Kidney tubule cell (primary cell): ENCODE results near the gene RPL13.
"Not testable (repeated sequence)": the region's sequence is repeated elsewhere in the genome, so short reads cannot be mapped to it uniquely, and the experiment has no call there.

Experiments used
- DNase-seq: peaks from one replicate; pipeline ENCODE4 v3.0.0-alpha.2; 2018; ENCODE audit warnings: low spot score

The RPL13 gene

DNA sequence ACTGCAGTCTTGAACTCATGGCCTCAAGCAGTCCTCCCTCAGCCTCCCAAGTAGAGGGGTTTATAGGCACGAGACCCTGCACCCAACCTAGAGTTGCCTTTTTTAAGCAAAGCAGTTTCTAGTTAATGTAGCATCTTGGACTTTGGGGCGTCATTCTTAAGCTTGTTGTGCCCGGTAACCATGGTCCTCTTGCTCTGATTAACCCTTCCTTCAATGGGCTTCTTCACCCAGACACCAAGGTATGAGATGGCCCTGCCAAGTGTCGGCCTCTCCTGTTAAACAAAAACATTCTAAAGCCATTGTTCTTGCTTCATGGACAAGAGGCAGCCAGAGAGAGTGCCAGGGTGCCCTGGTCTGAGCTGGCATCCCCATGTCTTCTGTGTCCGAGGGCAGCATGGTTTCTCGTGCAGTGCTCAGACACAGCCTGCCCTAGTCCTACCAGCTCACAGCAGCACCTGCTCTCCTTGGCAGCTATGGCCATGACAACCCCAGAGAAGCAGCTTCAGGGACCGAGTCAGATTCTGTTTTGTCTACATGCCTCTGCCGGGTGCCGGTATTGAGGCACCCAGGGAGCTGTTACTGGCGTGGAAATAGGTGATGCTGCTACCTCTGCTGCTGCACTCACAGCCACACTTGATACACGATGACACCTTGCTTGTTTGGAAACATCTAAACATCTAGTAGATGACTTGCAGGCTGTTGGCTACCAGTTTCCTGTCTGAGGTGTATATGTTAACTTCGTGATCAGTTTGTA lies 3.3 kb downstream of the RPL13 start:
- no peak for DNase-seq

DNA sequence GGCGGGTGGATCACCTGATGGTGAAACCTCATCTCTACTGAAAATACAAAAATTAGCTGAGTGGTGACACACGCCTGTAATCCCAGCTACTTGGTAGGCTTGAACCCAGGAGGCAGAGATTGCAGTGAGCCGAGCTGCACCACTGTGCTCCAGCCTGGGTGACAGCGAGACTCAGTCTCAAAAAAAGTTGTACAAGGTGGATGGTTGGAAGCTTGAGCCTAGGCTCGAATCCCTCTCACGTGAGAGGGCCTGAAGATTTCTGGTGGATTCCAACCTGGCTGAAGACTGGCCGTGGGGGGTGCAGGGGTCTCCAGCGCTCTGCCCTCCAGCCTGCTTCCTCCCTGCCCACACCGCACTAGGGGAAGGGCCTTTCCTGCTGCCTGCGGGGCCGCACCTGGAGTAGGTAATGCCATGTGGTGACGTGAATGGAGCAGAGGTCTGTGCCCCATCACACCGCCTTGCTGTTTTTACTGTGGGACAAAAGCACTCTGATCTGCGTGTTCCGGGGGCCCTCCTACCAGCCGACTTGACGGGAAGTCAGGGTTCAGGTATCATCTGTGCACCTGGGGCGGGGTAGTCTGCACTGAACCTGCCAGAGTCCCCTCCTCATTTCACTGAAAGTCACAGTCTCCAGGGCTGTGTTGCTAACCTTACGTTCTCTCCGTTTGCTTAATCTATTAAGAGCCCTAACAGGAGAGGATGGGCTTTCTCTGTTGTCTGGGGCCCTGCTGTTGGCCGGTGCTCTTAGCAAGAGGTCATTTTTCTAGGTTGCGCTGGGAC lies 4.2 kb downstream of the RPL13 start:
- no peak for DNase-seq

DNA sequence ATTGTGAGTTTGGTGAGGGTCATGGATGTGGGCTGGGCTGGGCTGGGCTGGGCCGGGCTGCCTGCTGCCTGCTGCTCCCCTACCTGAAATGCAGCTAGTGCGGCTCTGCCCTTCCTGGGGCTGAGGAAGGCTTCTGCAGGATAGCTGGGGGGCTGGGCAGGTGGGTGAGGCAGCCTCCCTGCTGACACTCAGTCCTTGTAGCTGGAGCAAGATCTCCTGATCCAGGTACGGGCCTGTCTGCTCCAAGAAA lies 4.7 kb downstream of the RPL13 start:
- no peak for DNase-seq

DNA sequence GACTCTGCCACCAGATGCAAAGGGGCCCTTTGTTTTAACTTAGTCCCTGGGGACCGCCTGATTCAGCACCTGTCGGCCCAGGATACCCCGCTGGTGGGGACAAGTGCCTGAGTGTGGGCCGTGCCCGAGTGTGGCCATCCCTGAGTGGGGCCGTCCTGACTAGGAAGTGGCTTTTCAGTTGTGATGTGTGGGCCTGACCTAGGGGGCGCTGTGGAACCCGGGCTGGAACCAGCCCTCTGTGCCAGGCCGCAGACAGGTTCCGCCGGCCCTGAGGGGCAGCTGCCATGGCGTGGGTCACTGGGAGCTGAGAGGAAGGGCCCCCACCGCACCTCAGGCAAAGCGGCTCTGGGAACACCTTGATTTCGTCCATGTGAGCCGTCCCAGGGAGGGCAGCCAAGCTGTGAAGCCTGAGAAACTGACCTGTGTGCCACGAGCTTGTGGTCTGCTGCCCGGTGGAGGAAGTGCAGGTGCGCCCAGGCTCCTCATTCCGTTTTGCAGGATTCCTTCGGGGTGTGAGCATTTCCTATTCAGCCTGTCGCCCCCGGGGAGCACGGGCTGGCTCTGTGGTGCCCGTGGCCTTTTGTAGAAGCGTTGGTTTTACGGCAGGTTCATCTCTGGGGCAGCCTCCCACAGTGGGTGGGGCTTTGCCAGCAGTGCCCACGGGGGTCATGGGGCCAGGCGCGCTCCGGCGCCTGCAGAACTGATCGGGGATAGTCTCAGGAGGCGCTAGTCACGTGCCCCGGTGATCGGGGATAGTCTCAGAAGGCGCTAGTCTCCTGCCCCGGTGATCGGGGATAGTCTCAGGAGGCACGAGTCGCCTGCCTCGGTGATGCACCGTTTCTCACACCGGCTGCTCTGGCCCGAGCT lies 5.3 kb downstream of the RPL13 start:
- DNase-seq = peak; percentile 80

DNA sequence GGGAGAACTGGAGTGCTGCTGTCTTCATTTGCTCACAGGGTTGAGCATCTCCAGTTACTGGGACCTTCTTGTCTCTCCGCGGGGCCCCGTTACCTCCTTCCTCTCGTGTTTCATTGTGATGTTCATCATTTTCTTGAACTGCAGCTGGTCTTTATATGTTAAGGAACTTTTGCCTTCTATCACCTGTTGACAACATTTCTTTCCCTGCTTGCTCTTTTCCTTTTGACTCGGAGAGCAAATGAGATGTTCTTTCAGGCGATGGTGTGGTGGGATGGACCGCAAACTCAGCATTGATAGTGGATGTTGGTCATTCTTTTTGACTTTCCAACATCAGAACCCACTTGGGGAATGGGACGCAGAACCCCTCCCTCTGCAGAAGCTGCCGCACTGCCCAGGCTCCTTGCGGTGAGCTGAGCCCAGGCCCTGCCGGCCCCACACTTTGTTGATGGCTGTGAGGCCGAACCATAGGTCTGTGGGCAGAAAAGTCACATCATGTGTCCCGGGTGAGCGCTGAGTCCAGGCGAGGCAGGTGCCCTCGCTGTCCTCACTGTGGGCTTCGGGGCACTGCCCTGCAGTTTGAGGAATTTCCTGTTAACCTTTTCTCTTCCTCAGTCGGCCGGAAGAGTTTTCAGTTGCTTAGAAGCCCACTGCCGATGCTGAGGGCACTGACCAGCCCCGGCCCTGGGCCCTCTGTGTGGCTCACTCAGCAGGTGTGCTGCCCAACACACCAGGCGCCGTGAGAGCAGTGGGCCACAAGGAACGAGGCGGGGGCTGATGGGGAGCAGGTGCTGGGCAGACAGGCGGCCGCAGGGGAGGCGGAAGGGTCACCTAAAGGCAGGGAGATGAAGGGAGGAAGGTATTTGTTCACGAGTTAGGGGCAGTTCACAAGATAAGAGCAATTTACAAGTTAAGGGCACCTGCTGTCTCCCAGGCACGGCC lies 7.4 kb downstream of the RPL13 start:
- no peak for DNase-seq

DNA sequence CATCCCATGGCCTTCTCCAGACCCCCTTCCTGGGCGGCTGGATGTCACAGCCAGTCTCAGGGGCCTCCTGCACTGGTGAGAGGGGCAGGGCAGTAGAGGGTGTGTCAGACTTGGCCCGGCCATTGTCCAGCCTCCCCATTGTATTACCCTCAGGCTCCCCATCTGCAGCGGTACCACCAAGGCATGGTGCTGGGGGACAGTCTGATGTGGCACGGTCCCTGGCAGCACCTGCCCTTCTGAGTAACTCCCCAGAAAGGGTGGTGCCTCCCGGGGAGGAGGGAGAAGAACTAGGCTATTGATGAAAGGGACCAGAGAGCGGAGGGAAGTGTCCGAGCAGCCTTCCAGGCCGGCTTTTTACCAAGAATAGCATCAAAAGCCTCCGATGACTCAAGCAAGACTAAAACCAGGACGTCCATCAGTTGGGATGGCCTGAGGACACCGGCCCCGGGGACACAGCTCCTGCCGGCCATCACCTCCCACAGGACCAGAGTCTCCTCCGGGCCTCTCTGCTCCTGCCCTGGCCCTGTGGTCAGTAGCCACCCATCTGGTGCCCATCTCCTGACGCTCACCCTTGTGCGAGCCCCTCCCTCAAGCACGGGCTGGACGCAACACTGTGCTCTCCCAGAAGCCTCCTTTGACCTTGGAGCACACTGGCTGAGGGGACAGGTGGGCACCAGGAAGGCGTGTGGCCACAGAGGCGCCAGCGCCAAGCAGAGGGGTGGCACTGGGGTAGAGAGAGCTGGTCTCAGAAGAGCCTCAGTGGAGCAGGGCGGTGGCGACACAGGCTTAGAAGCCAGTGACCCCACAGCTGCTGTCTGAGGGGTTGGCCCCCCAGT lies 9.2 kb downstream of the RPL13 start:
- DNase-seq = no peak

DNA sequence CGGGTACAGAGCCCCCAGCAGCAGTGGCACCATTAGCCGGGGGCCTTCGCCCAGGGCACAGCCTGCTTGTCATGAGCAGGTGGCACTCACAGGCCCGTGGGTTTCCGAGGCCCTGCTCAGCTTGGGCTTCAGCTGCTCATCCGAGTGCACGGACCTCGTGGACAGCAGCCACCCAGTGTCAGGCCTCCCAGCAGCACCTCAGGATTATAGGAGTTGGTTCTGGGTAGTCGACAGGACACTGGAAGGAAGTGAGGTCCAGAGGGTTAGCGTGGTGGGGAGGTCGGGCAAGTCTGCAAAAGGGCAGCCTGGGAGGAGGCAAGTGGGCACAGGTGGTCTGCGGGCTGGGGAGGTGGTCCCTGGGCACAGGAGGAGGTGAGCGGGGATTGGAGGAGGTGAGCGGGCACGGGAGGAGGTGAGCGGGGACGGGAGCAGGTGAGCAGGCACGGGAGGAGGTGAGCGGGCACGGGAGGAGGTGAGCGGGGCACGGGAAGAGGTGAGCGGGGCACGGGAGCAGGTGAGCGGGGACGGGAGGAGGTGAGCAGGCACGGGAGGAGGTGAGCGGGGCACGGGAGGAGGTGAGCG lies 10.0 kb downstream of the RPL13 start:
- DNase-seq = no peak

DNA sequence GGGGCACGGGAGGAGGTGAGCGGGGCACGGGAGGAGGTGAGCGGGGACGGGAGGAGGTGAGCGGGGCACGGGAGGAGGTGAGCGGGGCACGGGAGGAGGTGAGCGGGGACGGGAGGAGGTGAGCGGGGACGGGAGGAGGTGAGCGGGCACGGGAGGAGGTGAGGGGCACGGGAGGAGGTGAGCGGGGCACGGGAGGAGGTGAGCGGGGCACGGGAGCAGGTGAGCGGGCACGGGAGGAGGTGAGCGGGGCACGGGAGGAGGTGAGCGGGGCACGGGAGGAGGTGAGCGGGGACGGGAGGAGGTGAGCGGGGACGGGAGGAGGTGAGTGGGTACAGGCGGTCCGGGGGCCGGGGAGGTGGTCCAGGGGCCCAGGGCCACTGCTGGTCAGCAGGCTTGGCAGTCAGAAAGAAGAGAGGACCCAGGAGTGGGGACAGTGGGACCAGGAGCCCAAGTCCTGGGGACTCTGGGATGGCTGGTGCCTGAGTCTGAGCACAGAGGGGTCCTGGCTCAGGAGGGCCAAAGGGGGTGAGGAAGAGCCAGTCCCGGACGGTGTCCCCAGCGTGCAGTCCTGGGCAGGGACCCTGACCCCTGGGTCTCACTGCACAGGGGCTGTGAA lies 10.6 kb downstream of the RPL13 start:
- not testable (repeated sequence) for DNase-seq

DNA sequence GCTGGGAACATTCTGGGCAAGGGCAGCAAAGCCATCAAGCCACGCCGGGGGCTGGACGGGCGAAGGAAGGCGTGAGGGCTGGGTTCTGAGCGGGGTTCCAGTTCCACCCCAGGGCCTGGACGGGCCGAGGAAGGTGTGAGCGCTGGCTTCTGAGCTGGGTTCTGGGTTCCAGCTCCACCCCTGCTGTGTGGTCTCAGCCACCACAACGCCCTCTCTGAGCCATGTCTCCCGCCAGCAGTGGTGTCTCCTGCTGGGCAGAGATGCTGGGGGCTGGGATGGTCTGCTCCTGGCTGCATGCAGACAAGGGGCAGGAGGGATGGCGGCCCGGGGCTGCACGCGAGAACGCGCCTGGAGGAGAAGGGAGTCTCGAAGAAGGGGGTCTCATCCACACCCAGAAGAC lies 11.2 kb downstream of the RPL13 start:
- DNase-seq = no peak

DNA sequence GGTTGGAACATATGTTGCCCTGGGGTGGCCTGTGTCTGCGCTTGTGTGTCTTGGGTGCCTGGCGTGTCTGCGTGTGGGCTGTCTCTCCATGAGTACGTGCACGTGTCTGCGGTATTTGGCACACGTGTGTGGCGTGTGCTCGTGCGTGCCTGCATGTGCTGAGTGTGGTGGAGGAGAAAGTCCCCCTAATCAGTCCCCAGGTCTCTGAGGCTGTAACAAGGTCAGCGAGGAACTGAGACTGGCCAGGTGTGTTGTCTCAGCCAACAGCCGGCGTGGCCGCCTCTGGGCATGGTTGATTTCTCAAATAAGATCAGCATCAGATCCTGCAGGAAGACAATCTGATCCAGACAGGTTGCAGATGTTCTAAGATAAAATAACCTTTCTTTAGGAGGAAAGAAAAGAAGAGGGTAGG lies 11.6 kb downstream of the RPL13 start:
- no peak for DNase-seq

DNA sequence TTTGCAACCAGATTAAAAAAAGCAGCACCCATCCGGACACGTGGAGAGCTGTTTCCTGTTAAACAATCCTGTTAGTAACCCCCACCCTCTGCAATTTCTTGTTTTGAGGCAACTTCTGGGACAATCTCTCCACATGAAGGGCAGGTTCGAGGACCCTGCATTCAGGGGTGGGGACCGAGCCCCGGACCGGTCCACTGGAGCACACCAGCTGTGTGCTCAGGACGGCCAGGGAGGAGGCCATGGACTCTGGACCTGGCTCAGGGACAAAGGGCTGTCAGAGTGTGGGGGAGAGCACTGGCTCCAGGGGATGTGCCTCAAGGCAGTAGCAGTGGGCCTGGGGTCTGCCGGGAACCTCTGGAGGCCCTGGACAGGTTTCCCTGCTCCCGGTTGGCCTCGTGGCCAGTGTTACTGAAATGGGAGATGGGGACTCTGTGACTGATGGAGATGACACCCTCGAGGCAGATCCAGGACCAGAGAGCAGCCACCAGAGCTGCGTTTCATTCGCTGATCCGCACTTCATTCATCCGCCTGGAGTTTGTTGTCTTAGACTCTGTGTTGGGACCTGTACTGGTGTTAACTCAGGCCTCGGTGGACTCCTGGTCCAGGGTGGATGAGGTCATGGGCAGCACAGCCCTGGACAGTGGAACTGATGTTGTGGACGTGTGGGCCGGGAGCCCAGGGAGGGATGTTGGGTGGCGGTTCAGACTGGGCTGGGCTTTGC lies 12.2 kb downstream of the RPL13 start:
- DNase-seq = no peak

DNA sequence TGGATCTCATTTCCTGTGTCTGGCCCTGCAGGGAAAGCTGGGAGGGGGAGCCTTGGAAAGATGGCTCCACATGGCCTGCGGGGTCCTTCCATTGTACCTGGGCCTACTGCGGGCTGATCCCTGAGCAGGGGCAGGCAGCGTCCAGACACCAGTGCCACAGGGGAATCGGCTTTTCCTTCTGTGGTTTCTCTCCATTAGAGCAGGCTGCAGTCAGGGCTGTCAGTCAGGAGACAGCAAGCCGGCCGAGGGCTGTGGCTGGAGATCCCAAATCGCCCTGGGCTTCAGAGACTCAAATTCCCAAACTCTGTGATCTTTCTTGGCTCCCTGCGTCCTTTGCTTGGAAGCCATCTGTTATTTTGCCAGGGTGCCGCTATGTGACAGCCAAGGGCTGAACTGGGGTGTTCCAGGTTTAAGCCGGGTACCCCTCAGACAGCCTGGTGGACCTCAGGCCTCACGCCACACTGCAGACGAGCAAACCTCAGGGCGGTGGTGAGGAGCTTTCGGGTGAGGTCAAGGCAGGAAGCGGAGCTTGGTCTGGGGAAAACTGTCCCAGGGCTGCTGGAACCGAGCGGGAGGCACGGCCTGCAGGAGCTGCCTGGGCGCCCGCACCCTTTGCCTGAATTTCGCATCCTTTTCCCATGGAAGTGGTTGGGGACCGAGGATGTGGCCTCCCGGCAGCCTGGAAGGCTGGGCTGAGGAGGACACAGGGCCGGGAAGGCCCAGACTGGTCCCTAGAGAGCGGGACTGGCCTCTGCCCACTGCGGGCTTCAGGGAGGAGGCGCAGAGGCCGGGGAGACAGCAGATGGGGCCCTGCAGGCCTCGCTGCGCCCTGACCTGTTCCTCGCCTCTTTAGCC lies 13.6 kb downstream of the RPL13 start:
- no peak for DNase-seq

DNA sequence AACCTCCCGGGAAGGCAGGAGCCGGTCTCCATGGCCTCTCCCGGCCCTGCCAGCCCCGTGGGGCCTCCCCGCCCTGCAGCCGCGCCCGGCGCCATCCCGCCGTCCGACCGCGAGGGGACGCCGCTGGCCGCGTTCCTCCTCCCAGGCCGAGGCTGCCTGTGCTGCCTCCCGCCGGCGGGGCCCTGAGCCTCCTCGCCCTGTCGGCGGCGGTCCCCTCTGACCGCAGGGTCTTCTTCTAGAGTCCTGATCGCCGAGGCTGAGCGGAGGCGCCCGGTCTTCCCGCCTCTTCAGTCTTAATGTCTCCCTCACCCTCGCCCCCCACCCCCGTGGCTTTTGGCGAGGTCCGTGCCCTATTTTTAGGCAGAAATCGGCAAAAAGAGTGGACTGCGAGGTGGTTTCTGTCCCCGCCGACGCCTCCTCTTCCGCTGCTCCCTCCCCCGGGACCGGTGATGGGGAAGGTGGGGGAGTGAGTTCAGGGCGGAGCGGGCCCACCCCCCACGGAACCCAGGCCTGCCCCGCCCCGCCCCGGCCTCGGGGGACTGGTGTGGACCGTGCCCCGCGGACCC lies 14.3 kb downstream of the RPL13 start:
- DNase-seq = peak; percentile 68

DNA sequence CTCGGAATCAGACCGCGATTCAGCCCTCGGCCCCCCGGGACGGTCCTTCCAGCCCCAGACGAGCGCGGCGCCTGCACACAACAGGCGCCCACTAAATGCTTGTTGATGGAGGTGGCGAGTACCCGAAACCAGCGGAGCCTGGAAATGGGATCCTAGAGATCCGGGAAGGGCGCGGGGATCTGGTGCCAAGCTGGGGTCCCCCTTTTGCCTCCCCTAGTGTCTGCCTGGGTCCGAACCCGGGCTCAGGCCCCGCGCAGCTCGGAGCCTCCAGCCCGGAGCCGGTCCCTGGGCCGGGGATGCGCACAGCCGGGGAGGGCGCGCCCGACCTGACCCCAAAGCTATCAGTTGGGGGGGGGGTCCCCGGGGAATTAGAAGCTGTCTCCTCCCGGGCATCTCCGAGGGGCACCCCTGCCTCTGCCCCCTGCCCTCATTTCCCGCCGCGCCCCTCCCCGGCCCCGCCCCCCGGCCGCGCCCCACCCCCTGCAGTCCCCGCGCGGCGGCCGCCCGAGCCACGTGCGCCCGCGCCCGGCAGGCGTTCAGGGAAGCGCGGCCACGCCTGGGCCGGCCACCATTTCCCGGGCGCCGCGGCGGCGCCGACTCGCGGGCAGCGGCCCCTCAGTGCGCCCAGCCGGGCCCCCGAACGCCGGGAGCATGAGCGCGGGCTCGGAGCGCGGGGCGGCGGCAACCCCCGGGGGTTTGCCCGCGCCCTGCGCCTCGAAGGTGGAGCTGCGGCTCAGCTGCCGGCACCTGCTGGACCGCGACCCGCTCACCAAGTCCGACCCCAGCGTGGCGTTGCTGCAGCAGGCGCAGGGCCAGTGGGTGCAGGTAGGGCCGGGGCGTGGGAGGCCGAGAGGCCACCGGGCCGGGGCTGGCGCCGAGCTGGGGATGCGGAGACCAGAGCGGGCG lies 15.0 kb downstream of the RPL13 start, which contains the start of gene CPNE7:
CPNE7 (plus strand) TSS at position 512 of the 906 bp plus-strand sequence; CDS start at position 652, 140 bp downstream.
- no peak for DNase-seq

DNA sequence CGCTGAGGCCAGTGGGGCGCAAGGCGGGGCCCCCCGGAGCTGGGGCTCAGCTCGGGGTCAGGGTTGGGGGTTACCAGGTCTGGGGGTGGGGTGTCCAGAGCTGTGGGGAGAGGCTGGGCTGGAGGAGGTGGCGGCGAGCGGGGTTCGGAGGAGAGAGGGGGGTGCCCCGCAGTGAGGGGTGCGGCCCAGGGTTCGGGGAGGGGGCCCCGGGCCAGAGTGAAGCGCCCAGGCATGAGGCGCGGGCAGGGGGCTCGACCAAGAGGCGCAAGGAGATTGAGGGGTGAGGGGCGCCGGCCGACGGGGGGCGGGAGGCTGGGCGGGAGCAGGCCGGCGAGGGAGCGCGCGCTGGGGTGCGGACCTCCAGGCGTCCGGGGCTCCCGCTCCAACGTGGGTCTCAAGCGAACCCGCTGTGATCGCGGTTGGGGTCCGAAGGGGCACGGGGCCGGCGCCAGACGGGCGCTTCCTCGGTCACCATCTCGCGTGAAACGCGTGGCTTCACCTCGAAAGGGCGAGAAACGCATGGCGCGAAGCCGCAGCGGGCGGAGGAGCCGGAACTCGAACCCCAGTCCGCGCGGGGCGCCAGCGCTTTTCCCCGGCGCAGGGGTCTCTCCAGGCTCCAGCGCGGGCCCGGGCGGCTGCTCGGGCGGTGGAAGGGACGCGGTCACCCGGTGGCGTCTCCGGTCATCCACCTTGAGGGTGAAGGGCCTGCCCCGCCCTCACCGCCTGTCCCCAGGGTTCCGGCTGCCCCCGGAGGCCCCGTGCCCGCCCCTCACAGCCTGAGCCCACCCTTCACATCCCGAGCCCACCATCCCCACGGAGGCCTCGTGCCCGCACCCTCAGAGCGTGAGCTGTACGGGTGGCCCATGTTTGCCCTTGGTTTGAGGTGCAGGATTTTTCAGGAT lies 15.9 kb downstream of the RPL13 start:
- no peak for DNase-seq
